HCT116 (cell line): ENCODE results near the gene UTS2. TPM values are rescaled to one million over a fixed set of nuclear protein-coding genes. Genes with fewer than 3 reads are reported as not detected.

Source experiments
- ATAC-seq: fragments of 200-7000 bp; cut with Tn5 transposase; 2 replicates; pipeline ENCODE4 v1.9.1; 2020; ENCODE audit warnings: mild to moderate bottlenecking, moderate library complexity
- BruUV-seq: library from RNA; stranded (reverse); fragments of 400-500 nt; replicated peaks from 2 replicates; lab custom pipeline; 2021; lab: Mats Ljungman, UMichigan
- CTCF ChIA-PET: fragments of 300-600 bp; sonication (Branson Sonifier 250); formaldehyde crosslinking; loops from one replicate; lab custom pipeline; 2021; ENCODE audit warnings: antibody characterized with exemption; lab: Charles Lee
- POLR2A ChIA-PET: fragments of 300-600, 350-600 bp; sonication (Branson Sonifier 250); formaldehyde crosslinking; loops from one replicate; lab custom pipeline; 2021; ENCODE audit warnings: antibody characterized with exemption; lab: Charles Lee
- RAD21 ChIA-PET, 2 experiments: fragments of 300-600 bp; sonication (Branson Sonifier 250); formaldehyde crosslinking; loops; one replicate each; lab custom pipeline; 2023; ENCODE audit warnings: low total read pairs in 2 of 2; ENCODE audit not compliant: uncharacterized antibody in 2 of 2, unreplicated experiment in 2 of 2, low non-redundant PET in 1 of 2; lab: Charles Lee
- DNase-seq: peaks from one replicate; pipeline ENCODE4 v3.0.0-alpha.2; 2010; ENCODE audit warnings: low read depth, low spot score
- H2AFZ ChIP-seq: fragments of 200-600 bp; shearing (Covaris generic), sonication (generic); 2 replicates; pipeline ENCODE4 v1.6.1; 2017; ENCODE audit warnings: low read depth, mixed run types, mixed read lengths, antibody characterized with exemption, low read length; ENCODE audit not compliant: poor library complexity, severe bottlenecking
- H3K27ac ChIP-seq: 2 replicates; pipeline ENCODE4 v1.5.1; 2012; ENCODE audit warnings: low read depth, low read length
- H3K27me3 ChIP-seq: fragments of 200-600 bp; sonication (generic); 2 replicates; pipeline ENCODE4 v1.6.1; 2016; ENCODE audit warnings: mixed run types, low read length, mixed read lengths; ENCODE audit not compliant: insufficient read depth
- H3K36me3 ChIP-seq, 2 experiments: fragments of 200-500 bp in 1 of 2; fragments of 200-600 bp in 1 of 2; sonication (Bioruptor generic) in 1 of 2; sonication (generic) in 1 of 2; 2 replicates each; pipeline versions ENCODE4 v1.5.1 to v1.6.1; 2014 to 2016; ENCODE audit warnings: low read length in 2 of 2, inconsistent platforms in 1 of 2, mixed read lengths in 1 of 2, mixed run types in 1 of 2; ENCODE audit not compliant: insufficient read depth in 2 of 2, control insufficient read depth in 1 of 2
- H3K4me1 ChIP-seq, 2 experiments: fragments of 200-600 bp in 1 of 2; sonication (generic) in 1 of 2; 2 replicates each; pipeline versions ENCODE4 v1.5.1 to v1.6.1; 2012 to 2017; ENCODE audit warnings: low read length in 2 of 2, inconsistent platforms in 1 of 2, mild to moderate bottlenecking in 1 of 2, mixed read lengths in 1 of 2, mixed run types in 1 of 2, moderate library complexity in 1 of 2; ENCODE audit not compliant: insufficient read depth in 2 of 2, control insufficient read depth in 1 of 2
- H3K4me2 ChIP-seq: fragments of 200-600 bp; sonication (generic); 2 replicates; pipeline ENCODE4 v1.6.1; 2017; ENCODE audit warnings: mixed run types, low read length, mixed read lengths
- H3K4me3 ChIP-seq, 2 experiments: fragments of 200-600 bp in 1 of 2; sonication (generic) in 1 of 2; replicated peaks in 1 of 2; 2 replicates each; pipeline ENCODE4 v1.5.1; 2011 to 2016; ENCODE audit warnings: low read length in 2 of 2, control low read depth in 1 of 2, low read depth in 1 of 2, mild to moderate bottlenecking in 1 of 2, mixed read lengths in 1 of 2, mixed run types in 1 of 2
- H3K79me2 ChIP-seq: fragments of 200-600 bp; sonication (generic); 2 replicates; pipeline ENCODE4 v1.6.1; 2017; ENCODE audit warnings: mild to moderate bottlenecking, mixed run types, low read length, moderate library complexity, mixed read lengths; ENCODE audit not compliant: insufficient read depth
- H3K9ac ChIP-seq: fragments of 200-600 bp; sonication (generic); 2 replicates; pipeline ENCODE4 v1.6.1; 2016; ENCODE audit warnings: low read length, mixed read lengths
- H3K9me2 ChIP-seq: fragments of 200-600 bp; sonication (generic), shearing (Covaris generic); 2 replicates; pipeline ENCODE4 v1.6.1; 2017; ENCODE audit warnings: mixed run types, mild to moderate bottlenecking, moderate library complexity; ENCODE audit not compliant: insufficient read depth
- H3K9me3 ChIP-seq, 2 experiments: fragments of 200-500 bp in 1 of 2; fragments of 200-600 bp in 1 of 2; sonication (Bioruptor generic) in 1 of 2; sonication (generic) in 1 of 2; 2 replicates each; pipeline ENCODE4 v1.6.1; 2014 to 2017; ENCODE audit warnings: low read length in 2 of 2, mixed read lengths in 2 of 2, inconsistent platforms in 1 of 2, low read depth in 1 of 2, mild to moderate bottlenecking in 1 of 2, mixed run types in 1 of 2, moderate library complexity in 1 of 2; ENCODE audit not compliant: control insufficient read depth in 1 of 2, insufficient read depth in 1 of 2
- H4K20me1 ChIP-seq: fragments of 200-600 bp; sonication (generic), shearing (Covaris generic); 2 replicates; pipeline ENCODE4 v1.6.1; 2017; ENCODE audit warnings: mixed run types, mild to moderate bottlenecking, moderate library complexity; ENCODE audit not compliant: insufficient read depth
- ATF3 ChIP-seq: IDR thresholded peaks from 2 replicates; pipeline ENCODE4 v1.6.1; 2012
- CBX3 ChIP-seq: IDR thresholded peaks from 2 replicates; pipeline ENCODE4 v1.6.1; 2012; ENCODE audit warnings: low read depth
- CEBPB ChIP-seq: IDR thresholded peaks from 2 replicates; pipeline ENCODE4 v1.6.1; 2012; ENCODE audit warnings: low read depth
- CTCF ChIP-seq, 3 experiments: fragments of 200-600 bp in 1 of 3; sonication (generic) in 1 of 3; IDR thresholded peaks in 2 of 3; conservative IDR thresholded peaks in 1 of 3; 2 replicates each; pipeline ENCODE4 v1.5.1; 2012 to 2017; ENCODE audit warnings: low read depth in 2 of 3, low read length in 2 of 3, antibody characterized with exemption in 1 of 3, borderline replicate concordance in 1 of 3, control low read depth in 1 of 3, mild to moderate bottlenecking in 1 of 3, mixed read lengths in 1 of 3, mixed run types in 1 of 3, moderate library complexity in 1 of 3; ENCODE audit not compliant: insufficient read depth in 1 of 3
- ELF1 ChIP-seq: IDR thresholded peaks from 2 replicates; pipeline ENCODE4 v1.6.1; 2012; ENCODE audit warnings: low read depth, borderline replicate concordance
- EZH2phosphoT487 ChIP-seq: fragments of 200-600 bp; IDR thresholded peaks from 2 replicates; pipeline ENCODE4 v1.6.1; 2018; ENCODE audit warnings: antibody characterized with exemption, borderline replicate concordance
- JUND ChIP-seq: IDR thresholded peaks from 2 replicates; pipeline ENCODE4 v1.6.1; 2012
- POLR2AphosphoS5 ChIP-seq: IDR thresholded peaks from 2 replicates; pipeline ENCODE4 v1.6.1; 2011; ENCODE audit warnings: mild to moderate bottlenecking, low read depth, low read length, moderate library complexity
- RAD21 ChIP-seq: IDR thresholded peaks from 2 replicates; pipeline ENCODE4 v1.6.1; 2012; ENCODE audit warnings: low read depth, mild to moderate bottlenecking
- REST ChIP-seq: IDR thresholded peaks from 2 replicates; pipeline ENCODE4 v1.6.1; 2012; ENCODE audit warnings: low read depth
- SIN3A ChIP-seq: IDR thresholded peaks from 2 replicates; pipeline ENCODE4 v1.6.1; 2012; ENCODE audit warnings: low read depth
- SRF ChIP-seq: IDR thresholded peaks from 2 replicates; pipeline ENCODE4 v1.6.1; 2012; ENCODE audit warnings: low read depth
- TCF7L2 ChIP-seq: IDR thresholded peaks from 2 replicates; pipeline ENCODE4 v1.7.0; 2011; ENCODE audit warnings: borderline replicate concordance, inconsistent platforms; ENCODE audit not compliant: insufficient read depth, insufficient read length; ENCODE audit errors: extremely low read depth
- YY1 ChIP-seq: IDR thresholded peaks from 2 replicates; pipeline ENCODE4 v1.6.1; 2011; ENCODE audit warnings: low read length, low read depth, moderate library complexity, mild to moderate bottlenecking; ENCODE audit not compliant: insufficient replicate concordance; ENCODE audit errors: extremely low read depth
- ZBTB33 ChIP-seq: IDR thresholded peaks from 2 replicates; pipeline ENCODE4 v1.6.1; 2011; ENCODE audit warnings: mild to moderate bottlenecking, low read length, moderate library complexity; ENCODE audit not compliant: insufficient replicate concordance; ENCODE audit errors: extremely low read depth
- ZFX ChIP-seq: fragments of 450-650 bp; IDR thresholded peaks from 2 replicates; pipeline ENCODE4 v1.6.1; 2017
- ZNF274 ChIP-seq: fragments of 200-500 bp; sonication (Bioruptor generic); IDR thresholded peaks from 2 replicates; pipeline ENCODE4 v1.6.1; 2014; ENCODE audit warnings: mild to moderate bottlenecking, low read depth, low read length, inconsistent platforms
- intact Hi-C: fragments of 100-400 bp; cut with micrococcal nuclease; formaldehyde crosslinking; loops from 2 replicates; pipeline ENCODE4 v1.10.0; 2022
- total RNA-seq: library from RNA; stranded (reverse); gene quantifications from one replicate; pipeline ENCODE4 v1.2.1, GENCODE V29; 2021; ENCODE audit not compliant: unreplicated experiment

Gene UTS2
- total RNA-seq, 1 experiment from 2014 or later: 3.0 TPM

GRCh38 chr1:7839526-7839925 lies 13.3 kb downstream of the UTS2 start:
- no peak overlapping the region for H3K4me3 ChIP-seq
- ATAC-seq (no peak), DNase-seq (no peak)
- ChIA-PET RAD21 (no interaction called here), CTCF (no interaction called here), POLR2A (no interaction called here)
- no peak overlapping the region for H3K9ac ChIP-seq
- H2AFZ ChIP-seq: no peak overlapping the region
- no peaks in the 10 kb centered on the region for H3K27me3 ChIP-seq
- no peaks in the 10 kb centered on the region for H3K4me1 ChIP-seq
- no peaks in the 10 kb centered on the region for H4K20me1 ChIP-seq
- H3K79me2 ChIP-seq: no peaks in the 10 kb centered on the region
- intact Hi-C loops: no loop called here
- no peak overlapping the region for H3K27ac ChIP-seq
- H3K36me3 ChIP-seq: peaks cover 0 to 13% of the 10 kb centered on the region in 2 experiments; a peak in 1 of 4 replicates
- H3K4me2 ChIP-seq: no peak overlapping the region
- TF ChIP-seq TCF7L2 (no peak), CTCF (IDR thresholded peaks at IDR 0.05 in 2 of 3, conservative IDR thresholded peaks at IDR 0.05 in 1 of 3; ENCODE audit: borderline replicate concordance in 1 of 3, insufficient read depth in 1 of 3, low read depth in 2 of 3, low read length in 2 of 3) (no peak), JUND (no peak), REST (no peak), CEBPB (no peak), CBX3 (no peak), SRF (no peak), RAD21 (no peak), ELF1 (no peak), EZH2phosphoT487 (no peak), ATF3 (no peak), YY1 (no peak), POLR2AphosphoS5 (no peak), ZFX (no peak), SIN3A (no peak), ZBTB33 (no peak), ZNF274 (no peak)
- BruUV-seq: no TSS peak
- H3K9me3 ChIP-seq: peaks cover 3 to 10% of the 10 kb centered on the region in 2 experiments; a peak in 1 of 4 replicates
- no peaks in the 10 kb centered on the region for H3K9me2 ChIP-seq
